ENCODE results near the gene SGTA.
A peak's percentile ranks its signal among the peaks of the same experiment; 100 is the strongest.
"Not testable (repeated sequence)": the region's sequence is repeated elsewhere in the genome, so short reads cannot be mapped to it uniquely, and the experiment has no call there.

Gene SGTA, protein sequence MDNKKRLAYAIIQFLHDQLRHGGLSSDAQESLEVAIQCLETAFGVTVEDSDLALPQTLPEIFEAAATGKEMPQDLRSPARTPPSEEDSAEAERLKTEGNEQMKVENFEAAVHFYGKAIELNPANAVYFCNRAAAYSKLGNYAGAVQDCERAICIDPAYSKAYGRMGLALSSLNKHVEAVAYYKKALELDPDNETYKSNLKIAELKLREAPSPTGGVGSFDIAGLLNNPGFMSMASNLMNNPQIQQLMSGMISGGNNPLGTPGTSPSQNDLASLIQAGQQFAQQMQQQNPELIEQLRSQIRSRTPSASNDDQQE

DNA sequence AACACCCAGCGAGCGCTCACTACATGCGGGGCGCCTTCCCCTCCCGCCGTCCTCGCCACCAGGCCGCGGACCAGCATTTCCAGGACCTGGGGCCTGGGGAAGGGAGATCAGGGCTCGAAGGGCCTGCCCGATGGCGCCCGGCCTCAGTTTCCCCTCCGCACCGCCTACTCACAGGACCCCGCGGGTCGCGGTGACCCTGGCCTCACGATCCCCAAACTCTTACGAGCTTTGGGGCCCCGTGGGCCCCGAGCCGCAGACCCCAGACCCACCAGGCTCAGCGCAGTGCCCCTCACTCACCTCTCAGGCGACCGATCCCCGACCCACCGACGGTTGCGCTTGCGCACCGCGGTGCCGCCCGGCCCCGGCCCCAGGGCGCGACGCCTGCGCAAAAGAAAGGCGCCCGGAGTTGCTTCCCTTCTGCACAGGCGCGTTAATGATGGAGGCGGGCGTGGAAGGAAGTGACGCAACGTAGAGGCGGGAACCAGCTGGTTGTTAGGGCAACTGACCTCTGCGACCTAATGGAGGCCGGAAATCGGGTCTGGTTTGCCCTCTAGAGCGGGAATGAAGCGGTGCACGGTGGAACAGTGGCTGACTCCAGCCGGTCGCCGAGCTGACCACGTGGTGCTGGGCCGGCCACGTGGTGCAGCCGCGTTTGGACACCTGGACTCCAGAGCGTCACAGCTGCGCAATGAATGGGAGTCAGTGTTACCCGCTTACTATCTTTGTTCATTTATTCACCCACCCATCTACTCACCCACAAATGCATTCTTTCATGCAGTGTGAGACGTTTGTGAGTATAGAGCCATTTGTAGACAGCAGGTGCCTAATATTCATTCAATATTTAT, at the start of gene SGTA:
SGTA (minus strand) TSS at position 338 of the 845 bp plus-strand sequence. CDS start 14,205 bp downstream, outside the sequence.
- peak; percentile 93 to 94 for DNase-seq (ENCODE audit: low read depth in 2 of 2)

DNA sequence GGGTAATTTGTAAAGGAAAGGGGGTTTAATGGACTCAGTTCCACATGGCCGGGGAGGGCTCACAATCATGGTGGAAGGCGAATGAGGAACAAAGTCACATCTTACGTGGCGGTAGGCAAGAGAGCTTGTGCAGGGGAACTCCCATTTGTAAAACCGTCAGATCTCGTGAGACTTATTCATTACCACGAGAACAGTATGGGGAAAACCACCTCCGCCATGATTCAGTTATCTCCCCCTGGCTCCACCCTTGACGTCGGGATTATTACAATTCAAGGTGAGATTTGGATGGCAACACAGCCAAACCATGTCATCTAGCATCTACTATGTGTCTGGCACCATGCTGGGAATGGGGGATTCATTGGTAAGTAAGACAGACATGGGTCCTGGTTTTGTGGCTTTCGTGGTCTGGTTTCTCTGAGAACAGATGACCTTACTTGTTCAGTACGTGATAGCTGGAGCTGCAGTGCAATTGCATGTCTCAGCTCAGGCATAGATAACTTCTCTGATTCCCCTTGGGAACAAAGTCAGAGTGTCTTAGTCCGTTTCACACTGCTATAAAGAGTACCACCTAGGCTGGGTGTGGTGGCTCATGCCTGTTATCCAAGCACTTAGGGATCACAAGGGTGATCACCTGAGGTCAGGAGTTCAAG, 44.9 kb upstream of the SGTA start:
- DNase-seq (ENCODE audit: low read depth in 2 of 2) = no peak

DNA sequence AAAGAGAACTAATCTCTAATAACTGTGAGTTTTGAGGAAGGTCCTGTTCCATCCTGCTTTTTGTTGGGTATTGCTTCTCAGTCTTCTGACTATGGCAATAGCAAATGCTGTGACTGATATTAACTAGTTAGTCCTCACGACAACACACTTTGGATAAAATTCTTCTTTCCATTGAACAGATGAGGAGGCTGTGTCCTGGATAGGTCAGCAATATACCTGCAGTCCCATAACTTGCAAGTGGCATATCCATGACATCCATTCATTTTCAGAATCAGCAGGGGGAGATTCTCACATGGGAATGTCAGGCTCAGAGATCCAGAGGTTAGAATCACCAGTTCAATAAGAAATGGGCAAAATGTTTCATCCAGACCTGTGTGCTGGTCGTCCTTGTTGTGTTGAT, 43.9 kb upstream of the SGTA start:
- no peak for DNase-seq (ENCODE audit: low read depth in 2 of 2)

DNA sequence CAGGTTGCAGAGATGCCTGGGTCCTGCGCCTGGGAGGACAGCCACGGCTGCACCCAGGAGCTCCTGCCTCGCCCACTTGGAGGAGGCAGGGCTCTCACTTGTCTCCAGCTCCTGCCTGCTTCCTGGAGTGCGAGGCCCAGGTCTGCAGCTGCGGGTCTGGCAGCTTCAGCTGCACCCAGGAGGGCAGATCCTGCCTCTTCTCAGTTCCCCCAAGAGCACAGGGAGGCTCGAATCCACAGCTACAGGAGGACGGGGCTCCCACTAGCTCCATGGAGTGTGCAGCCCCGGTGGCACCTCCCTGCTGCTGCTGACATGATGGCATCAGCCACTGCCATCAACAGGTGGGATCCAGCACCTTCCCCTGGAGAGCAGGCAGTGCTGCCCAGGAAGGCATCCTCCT, 41.1 kb upstream of the SGTA start:
- no peak for DNase-seq (ENCODE audit: low read depth in 2 of 2)

DNA sequence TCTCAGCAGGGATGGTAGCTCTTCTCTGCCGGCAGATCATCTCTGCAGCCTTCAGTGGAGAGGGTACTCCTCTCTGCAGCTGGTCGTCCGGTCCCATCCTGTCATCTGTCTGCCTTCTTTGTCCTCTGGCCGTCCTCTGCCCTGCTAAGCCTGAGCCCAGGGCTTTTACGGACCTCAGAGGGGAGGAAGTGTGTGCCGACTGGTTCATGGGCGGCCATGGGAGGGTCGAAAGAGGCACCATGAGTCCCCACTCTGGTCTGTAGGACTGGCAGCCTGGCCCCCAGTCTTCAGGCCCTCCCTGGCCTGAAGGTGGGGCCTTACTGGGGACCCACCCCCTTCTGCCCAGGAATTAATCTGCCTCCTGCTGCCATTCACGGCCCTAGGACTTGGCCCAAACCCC, 40.6 kb upstream of the SGTA start:
- no peak for DNase-seq (ENCODE audit: low read depth in 2 of 2)

DNA sequence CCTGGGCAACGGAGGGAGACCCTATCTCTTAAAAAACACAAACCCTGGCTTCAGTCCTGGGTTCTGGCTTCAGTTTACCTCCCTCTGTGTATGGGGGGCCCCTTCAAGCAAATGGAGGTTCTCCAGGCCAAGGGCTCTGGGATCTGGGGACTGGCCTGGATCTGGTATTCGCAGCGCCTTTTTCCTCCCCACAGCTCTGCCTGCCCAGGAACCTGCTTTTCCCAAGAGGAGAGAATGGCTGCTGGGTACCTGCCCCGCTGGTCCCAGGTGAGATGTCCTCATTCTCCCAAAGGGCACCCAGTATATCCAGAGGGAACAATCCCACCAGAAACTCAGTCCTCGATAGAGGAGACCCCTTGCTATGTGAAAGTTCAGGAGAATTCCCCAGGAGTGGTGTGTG, 39.8 kb upstream of the SGTA start:
- DNase-seq (ENCODE audit: low read depth in 2 of 2) = no peak

DNA sequence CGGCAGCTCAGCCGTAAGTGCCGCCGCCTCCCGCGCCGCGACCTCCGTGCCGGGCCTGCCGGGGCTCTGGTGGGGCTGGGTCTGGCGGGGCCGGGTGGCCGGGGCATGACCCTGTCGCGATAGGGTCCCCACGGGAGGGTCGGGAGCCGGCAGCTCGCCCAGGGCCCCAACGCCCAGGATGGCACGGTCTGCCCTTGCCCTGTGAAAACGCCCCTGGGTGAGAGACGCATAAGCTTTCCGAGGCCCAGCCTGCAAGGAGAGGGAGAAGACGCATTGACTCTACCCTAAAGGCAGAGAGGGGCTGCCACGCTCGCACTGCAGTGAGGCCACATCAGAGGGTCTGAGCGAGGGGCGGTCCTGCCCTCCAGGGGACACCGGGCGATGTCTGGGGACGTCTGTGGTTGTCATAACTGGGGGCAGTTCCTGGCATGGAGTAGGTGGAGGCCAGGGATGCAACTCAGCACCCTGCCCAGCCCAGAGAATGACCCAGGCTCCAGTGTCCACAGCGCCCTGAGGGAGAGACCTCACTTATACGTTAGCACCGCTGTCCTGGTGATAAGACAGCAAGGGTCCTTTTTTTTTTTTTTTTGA, 37.1 kb upstream of the SGTA start:
- DNase-seq (ENCODE audit: low read depth in 2 of 2) = no peak

DNA sequence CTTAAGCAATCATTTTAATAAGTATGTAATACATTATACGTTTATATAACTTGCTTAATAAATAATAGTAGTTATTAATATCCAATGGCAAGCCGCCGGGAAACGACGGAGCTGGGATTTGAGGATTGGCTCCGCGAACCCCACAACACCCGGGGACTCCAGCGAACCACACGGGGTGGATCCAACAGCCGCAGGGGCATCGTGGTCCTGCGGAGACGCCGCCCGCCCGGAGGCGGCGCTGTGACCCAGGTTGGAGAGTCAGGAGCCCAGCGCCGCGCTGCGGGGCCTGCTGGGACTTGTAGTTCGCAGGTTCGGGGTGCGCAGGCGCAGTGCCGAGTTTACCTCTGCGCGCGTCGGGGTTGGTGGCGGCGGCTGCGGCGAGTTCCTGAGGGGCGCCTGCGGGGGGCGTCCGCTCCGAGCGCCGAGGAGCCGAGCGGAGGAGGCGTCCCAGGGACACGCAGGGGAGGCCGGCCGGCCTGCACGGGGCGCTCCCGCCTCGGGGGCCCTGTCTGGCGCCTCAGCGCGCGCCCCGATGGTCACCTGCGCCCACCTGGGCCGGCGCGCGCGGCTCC, 36.6 kb upstream of the SGTA start, which contains the start of gene ZNF554:
ZNF554 (plus strand) TSS at position 329 of the 572 bp plus-strand sequence; CDS start at position 533, 204 bp downstream.
- peak; percentile 81 to 84 for DNase-seq (ENCODE audit: low read depth in 2 of 2)

DNA sequence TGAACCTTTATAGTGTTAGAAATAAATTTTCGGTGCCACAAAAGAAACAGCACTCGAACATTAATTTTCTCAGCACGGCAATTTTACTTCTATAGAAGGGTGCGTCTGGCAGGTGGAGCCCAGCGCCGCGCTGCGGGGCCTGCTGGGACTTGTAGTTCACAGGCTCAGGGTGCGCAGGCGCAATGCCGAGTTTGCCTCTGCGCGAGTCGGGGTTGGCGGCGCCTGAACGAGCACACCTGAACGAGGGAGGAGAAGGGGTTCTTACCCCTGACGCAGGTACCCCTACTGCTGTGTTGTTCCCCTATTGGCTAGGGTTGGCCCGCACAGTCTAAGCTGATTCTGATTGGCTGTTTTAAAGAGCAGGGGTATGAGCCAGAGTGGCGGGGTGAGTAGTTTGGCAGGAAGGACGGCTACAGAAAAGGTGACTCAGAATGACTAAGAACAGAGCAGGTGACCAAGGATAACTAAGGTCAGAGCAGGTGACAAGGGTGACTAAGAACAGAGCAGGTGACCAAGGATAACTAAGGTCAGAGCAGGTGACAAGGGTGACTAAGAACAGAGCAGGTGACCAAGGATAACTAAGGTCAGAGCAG, 34.3 kb upstream of the SGTA start:
- DNase-seq (ENCODE audit: low read depth in 2 of 2) = not testable (repeated sequence)

DNA sequence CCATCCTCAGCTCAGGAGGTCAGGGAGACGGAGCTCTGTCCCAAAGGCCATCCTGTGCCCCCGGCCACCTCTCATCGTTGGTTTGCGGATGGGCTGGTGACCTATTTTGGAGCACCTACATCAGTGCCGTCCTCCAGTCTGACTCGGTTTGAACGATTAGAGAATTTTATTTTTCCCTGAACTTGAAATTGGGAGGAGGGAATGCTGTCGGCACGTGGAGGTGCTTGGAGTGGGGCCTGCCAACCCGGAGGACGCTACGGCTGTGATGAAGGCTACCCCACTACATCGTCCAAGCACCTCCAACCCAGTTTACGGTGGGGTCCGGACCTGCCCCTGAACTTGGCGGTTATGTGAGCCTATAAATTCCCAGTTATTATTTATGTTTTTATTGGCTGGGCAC, 33.6 kb upstream of the SGTA start:
- DNase-seq (ENCODE audit: low read depth in 2 of 2) = no peak

DNA sequence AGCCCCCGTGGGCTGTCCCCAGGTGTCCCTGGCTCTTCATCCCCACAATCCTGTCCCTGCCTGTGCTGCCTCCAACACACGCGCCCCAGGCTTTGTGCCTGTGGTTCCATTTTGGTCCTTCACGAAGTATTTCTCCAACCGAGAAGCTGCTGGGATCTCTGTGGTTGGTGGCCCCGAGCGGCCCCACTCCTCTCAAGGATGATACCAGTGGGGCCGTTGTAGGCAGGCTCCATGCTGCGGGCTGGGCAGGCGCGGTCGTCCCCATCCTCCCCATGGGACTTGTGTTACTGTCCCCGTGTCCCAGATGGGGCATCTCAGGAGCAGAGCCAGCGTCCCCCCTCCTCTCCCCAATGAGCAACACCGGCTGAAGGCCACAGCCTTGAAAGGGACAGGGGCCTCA, 32.9 kb upstream of the SGTA start:
- DNase-seq (ENCODE audit: low read depth in 2 of 2) = no peak

DNA sequence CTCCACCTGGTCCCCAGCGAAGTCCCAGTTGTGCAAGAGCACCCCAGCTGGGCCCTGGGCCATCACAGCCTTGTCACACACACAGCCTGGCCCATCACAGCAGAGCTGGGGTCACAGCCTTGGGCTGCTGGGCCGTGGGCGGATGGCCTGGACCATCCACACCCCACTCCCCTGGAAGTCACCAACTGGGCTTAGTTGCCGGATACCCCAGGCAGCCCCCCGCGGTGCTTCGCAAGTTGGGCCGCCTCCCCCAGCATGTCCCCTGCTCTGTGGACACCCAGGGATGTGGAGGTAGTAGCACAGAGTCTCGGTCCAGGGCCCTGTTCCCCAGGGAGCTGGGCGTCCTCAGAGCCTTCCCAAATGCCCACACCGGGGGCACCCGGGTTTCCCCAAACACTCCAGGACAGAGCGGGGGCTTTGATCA, 32.1 kb upstream of the SGTA start:
- no peak for DNase-seq (ENCODE audit: low read depth in 2 of 2)

DNA sequence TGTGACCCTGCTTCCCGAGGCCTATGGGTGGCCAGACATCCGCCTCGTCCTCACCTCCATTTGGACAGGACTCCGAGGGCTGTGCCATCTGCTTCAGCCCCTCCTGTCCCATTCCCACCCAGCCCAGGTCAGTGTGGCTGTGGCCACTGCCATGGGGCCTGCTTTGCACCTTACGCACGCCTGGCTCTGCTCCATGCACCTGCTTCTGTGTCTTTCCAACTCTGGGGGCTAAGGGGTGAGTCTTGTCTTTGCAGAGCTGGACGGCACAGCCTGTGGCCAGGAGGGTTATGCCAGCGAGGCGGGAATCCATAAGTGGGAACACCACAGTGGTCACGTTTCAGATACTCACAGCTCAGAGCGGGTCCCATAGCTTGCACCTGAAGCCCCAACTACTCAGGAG, 31.4 kb upstream of the SGTA start:
- DNase-seq (ENCODE audit: low read depth in 2 of 2) = no peak

DNA sequence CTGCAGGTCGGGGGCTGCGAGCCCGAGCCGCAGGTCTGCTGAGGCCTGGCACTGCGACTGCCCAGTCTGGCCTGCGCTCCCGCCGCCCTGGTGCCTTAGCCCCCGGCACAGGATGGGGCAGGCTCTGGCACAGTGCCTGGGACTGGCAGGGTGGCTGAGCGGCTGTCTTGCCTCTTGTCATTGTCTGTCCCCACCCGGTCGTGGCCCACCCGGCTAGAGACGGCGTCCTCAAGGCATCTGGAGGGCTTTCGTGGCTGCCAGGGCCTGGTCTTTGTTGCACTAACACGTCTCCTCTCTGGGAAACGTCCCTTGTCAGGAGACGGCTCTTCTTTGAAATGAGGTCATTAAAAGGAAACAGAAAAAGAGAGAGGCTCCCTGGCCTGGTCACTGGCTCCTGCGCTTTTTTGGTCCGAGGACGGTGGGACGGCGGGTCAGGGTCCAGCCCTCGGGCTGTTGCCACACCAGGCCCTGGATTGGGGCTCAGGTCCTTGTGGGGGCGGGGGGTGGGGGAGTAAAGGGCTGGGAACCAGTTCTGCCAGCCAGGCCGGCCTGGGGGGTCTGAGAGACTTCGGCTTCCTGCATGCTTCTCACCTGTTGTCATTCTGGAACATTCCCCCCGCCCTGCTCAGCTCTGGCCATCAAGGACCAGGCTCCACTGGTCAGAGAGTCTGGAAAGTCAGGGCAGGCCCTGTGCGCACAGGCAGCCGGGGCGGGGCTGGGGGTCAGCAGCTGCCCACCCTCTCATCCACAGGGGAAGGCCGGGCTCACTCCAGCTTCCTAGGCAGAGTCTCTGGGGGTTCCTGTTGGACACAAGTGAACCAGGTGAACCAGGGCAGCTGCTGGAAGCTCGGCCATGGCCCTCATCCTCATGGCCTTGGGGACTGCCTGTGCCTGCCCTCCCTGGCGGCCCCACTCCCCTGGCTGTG, 30.4 kb upstream of the SGTA start:
- DNase-seq (ENCODE audit: low read depth in 2 of 2) = no peak

DNA sequence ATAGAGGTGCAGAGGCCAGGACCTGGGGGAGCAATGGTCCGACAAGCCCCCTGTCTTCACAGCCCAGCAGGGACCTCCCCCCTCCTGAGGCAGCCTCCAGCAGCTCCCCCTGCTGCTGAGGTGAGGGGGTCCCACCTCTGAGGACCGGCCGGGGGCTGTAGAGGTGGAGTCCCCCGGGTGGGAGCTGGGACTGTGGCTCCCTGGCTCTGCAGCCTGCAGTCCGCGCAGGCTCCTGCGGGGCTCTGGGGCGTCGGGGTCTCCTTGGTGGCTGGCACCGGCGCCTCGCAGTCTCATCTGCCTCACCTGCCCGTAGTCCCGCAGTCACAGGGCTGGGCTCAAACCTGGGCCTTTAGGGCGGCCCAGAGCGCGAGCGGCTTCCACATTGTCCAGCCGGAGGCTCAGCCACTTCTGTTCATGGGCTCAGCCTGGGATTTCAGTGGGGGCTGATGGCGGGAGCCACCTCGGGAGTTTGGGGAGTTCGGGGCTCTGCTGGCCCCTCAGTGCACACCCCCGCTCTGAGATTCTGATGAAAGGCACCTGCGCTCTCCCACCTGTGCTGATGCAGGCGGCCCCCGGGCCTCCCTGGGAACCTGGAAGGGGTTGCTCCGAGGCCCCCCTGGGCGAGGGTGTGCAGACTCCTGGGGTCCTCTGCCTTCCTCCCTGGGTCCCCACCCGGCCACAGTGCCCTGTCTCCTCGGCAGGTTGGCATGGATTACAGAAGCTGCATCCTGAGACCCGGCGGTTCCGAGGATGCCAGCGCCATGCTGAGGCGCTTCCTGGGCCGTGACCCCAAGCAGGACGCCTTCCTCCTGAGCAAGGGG, 29.6 kb upstream of the SGTA start:
- no peak for DNase-seq (ENCODE audit: low read depth in 2 of 2)

DNA sequence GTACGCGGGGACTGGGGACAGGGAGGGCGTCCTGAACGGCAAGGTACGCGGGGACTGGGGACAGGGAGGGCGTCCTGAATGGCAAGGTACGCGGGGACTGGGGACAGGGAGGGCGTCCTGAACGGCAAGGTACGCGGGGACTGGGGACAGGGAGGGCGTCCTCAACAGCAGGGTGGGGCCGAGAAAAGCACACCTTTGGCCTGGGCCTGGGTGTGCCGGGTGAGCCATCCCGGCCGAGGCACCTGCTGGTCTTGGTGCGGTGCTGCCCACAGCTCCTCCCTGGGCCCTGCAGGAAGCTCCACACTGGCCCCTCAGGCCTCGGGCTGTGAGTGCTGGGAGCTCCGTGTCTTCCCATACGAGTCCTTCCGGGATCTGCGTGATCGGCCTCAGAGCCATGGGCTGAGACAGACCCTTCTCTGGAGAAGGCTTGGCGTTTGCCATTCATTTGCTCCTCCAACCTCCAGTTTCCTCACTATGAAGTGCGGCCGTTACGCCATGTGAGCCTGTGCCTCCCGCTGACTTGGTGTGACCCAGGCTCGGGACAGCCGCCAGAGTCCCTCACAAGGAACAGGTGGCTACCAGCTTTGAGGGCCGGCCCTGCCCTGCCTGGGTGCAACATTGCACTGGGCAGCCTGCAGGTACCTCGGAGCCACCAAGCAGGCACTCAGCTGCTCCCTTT, 28.8 kb upstream of the SGTA start:
- DNase-seq (ENCODE audit: low read depth in 2 of 2) = no peak

DNA sequence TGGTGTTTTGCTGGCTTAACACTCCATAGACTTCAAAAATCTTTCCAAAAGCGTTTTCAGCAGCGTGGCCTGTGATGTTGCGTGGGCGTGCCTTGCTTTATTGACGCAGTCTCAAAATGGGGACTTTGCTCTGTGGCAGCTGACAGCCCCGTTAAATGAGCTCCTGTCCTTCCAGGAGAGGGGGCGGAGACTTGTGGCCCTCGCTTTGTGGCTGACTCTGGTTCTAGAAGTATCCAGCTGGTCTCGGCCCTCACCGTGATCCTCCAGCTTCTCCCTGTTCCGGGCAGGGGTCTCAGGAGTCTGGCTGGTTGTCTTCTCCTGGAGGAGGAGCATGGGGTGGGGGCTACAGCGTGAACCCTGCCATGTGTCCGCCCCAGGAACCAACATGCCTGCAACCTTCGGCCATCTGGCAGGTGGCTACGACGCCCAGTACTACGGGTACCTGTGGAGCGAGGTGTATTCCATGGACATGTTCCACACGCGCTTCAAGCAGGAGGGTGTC, 28.2 kb upstream of the SGTA start:
- DNase-seq (ENCODE audit: low read depth in 2 of 2) = no peak

All from fibroblast of skin of left biceps (primary cell).